ENCODE results near the gene ARHGEF25. TPM values are rescaled to one million over a fixed set of nuclear protein-coding genes. Genes with fewer than 3 reads are reported as not detected.

Gene ARHGEF25
- total RNA-seq, 1 experiment from 2014 or later = 5.2 TPM

- peaks cover 7% of the 10 kb centered on the region for H3K4me1 Mint-ChIP-seq (ENCODE audit: low read depth, unreplicated experiment)
- ChIA-PET POLR2A (no interaction called here), CTCF (interaction anchor here (0.8 to 3.0 kb wide), 4 partner anchors 12 to 41 kb away, joined by 3 to 20 read pairs (median 6); partner anchors contain the start of gene B4GALNT1)
- Histone ChIP-seq H3K4me1 (no peaks in the 10 kb centered on the region; the same call in 1 of the 2 replicates), H3K9me3 (no peaks in the 10 kb centered on the region), H3K27me3 (replicated peaks; ENCODE audit: control insufficient read depth, insufficient read depth, low read length) (peaks cover 4% of the 10 kb centered on the region), H3K4me3 (ENCODE audit: low read depth, low read length) (peak overlapping the region; percentile 34), H3K36me3 (ENCODE audit: control insufficient read depth, insufficient read depth, low read length) (no peaks in the 10 kb centered on the region)
- no peaks in the 10 kb centered on the region for H3K9me3 Mint-ChIP-seq (ENCODE audit: unreplicated experiment)
- intact Hi-C loops (cut with micrococcal nuclease; ENCODE audit: unreplicated experiment) = loop anchor here (1.0 to 5.0 kb wide), 2 partner anchors 38 to 99 kb away; partner anchors contain the start of genes DDIT3 and MBD6
- no peaks in the 10 kb centered on the region for H3K36me3 Mint-ChIP-seq (ENCODE audit: insufficient read depth, unreplicated experiment)
- H3K27ac Mint-ChIP-seq (ENCODE audit: unreplicated experiment) = no peak overlapping the region
- no TSS peak for BruUV-seq (replicated peaks)
- peaks cover 26% of the 10 kb centered on the region for H3K27me3 Mint-ChIP-seq (ENCODE audit: insufficient read depth, unreplicated experiment)
- no peak for TF ChIP-seq CTCF (IDR thresholded peaks at IDR 0.05; ENCODE audit: insufficient read depth in 1 of 2, low read depth in 1 of 2, low read length in 1 of 2, severe bottlenecking in 1 of 2, unreplicated experiment in 1 of 2)
- DNase-seq = no peak
- peak overlapping the region; percentile 75 for H3K4me3 Mint-ChIP-seq (ENCODE audit: unreplicated experiment)
These were observed 9.8 kb downstream of the ARHGEF25 start for GRCh38 chr12:57620936-57621496.

- ChIA-PET POLR2A (no interaction called here), CTCF (interaction anchor here (0.7 to 3.0 kb wide), 4 partner anchors 11 to 42 kb away, joined by 3 to 20 read pairs (median 10); partner anchors contain the start of gene B4GALNT1)
- Mint-ChIP-seq H3K4me1 (ENCODE audit: low read depth, unreplicated experiment) (peaks cover 7% of the 10 kb centered on the region), H3K27ac (ENCODE audit: unreplicated experiment) (no peak overlapping the region), H3K36me3 (ENCODE audit: insufficient read depth, unreplicated experiment) (no peaks in the 10 kb centered on the region), H3K9me3 (ENCODE audit: unreplicated experiment) (no peaks in the 10 kb centered on the region), H3K27me3 (ENCODE audit: insufficient read depth, unreplicated experiment) (peaks cover 26% of the 10 kb centered on the region), H3K4me3 (ENCODE audit: unreplicated experiment) (peak overlapping the region; percentile 75)
- TF ChIP-seq CTCF (IDR thresholded peaks at IDR 0.05; ENCODE audit: insufficient read depth in 1 of 2, low read depth in 1 of 2, low read length in 1 of 2, severe bottlenecking in 1 of 2, unreplicated experiment in 1 of 2) = peak; percentile 85 to 94
- no peaks in the 10 kb centered on the region for H3K36me3 ChIP-seq (ENCODE audit: control insufficient read depth, insufficient read depth, low read length)
- intact Hi-C loops (cut with micrococcal nuclease; ENCODE audit: unreplicated experiment) = loop anchor here (1.0 to 5.0 kb wide), 2 partner anchors 38 to 99 kb away; partner anchors contain the start of genes DDIT3 and MBD6
- peaks cover 4% of the 10 kb centered on the region for H3K27me3 ChIP-seq (replicated peaks; ENCODE audit: control insufficient read depth, insufficient read depth, low read length)
- H3K9me3 ChIP-seq = no peaks in the 10 kb centered on the region
- BruUV-seq (replicated peaks) = no TSS peak
- H3K4me3 ChIP-seq (ENCODE audit: low read depth, low read length) = peak overlapping the region; percentile 34
- no peaks in the 10 kb centered on the region; the same call in 1 of the 2 replicates for H3K4me1 ChIP-seq
- peak; percentile 59 to 81 for DNase-seq
These were observed 10.5 kb downstream of the ARHGEF25 start for GRCh38 chr12:57621497-57622292.

All from Caco-2 (cell line).